Esophagus squamous epithelium (tissue), 5 donors: ENCODE results near the gene MAD1L1. TPM values are rescaled to one million over a fixed set of nuclear protein-coding genes. Genes with fewer than 3 reads are reported as not detected.

Experiments
- DNase-seq: peaks from one replicate; lab custom pipeline; 2025; lab: John Stamatoyannopoulos, UW
- H3K27ac ChIP-seq, 4 donors: fragments of 200-600 bp; sonication (generic); one replicate each; pipeline ENCODE4 v1.5.1; 2016 to 2019; ENCODE audit warnings: mild to moderate bottlenecking in 1 of 4
- H3K27me3 ChIP-seq, 4 donors: fragments of 200-600 bp; sonication (generic); 1 replicate in 3 of 4; 2 replicates in 1 of 4; pipeline versions ENCODE4 v1.5.1 to v1.6.0; 2017 to 2021; ENCODE audit warnings: antibody characterized with exemption in 1 of 4
- H3K36me3 ChIP-seq, 3 donors: fragments of 200-600 bp; sonication (generic); one replicate each; pipeline ENCODE4 v1.5.1; 2016 to 2019
- H3K4me1 ChIP-seq, 3 donors: fragments of 200-600 bp; sonication (generic); one replicate each; pipeline ENCODE4 v1.5.1; 2017 to 2019
- H3K4me3 ChIP-seq, 4 donors: fragments of 200-600 bp; sonication (generic); 1 replicate in 3 of 4; 2 replicates in 1 of 4; pipeline ENCODE4 v1.5.1; 2016 to 2019; ENCODE audit warnings: mild to moderate bottlenecking in 2 of 4, moderate library complexity in 1 of 4
- H3K9me3 ChIP-seq, 3 donors: fragments of 200-600 bp; sonication (generic); one replicate each; pipeline ENCODE4 v1.5.1; 2016 to 2019
- CTCF ChIP-seq, 6 experiments: fragments of 450-650 bp in 4 of 6; fragments of 200-600 bp in 2 of 6; sonication (generic) in 2 of 6; IDR thresholded peaks; one replicate each; pipeline ENCODE4 v1.5.1; 2016 to 2019; ENCODE audit warnings: antibody characterized with exemption in 6 of 6, mild to moderate bottlenecking in 4 of 6, moderate library complexity in 4 of 6
- POLR2A ChIP-seq, 4 donors: fragments of 450-650 bp; IDR thresholded peaks; one replicate each; pipeline ENCODE4 v1.6.1; 2017; ENCODE audit warnings: antibody characterized with exemption in 4 of 4, mild to moderate bottlenecking in 4 of 4, moderate library complexity in 3 of 4
- WGBS, 2 donors: methylation state at CpG; one replicate each; pipeline ENCODE4 v1.1.5; 2018; 5-methylcytosine and 5-hydroxymethylcytosine counted together
- intact Hi-C: fragments of 100-400 bp; cut with DNase I; formaldehyde crosslinking; loops from one replicate; pipeline ENCODE4 v1.15.0; 2022
- total RNA-seq, 4 donors: library from RNA; depleted of rRNA; stranded (reverse); fragments of >200 nt; gene quantifications; one replicate each; pipeline ENCODE4 v1.1.0, GENCODE V29; 2016
- donor health status: DM: yes; HTN: yes; CAD: no.

The MAD1L1 gene
- total RNA-seq, 4 donors from 2014 or later, result 16.6 to 40.4 (median 30.2) TPM

- intact Hi-C loops, result no loop called here
- no peaks in the 10 kb centered on the region for H3K27me3 ChIP-seq
- no peak overlapping the region for H3K27ac ChIP-seq
- 84 to 86% methylated on average over 7 to 12 of the region's 12 CpGs for WGBS, 2 donors
- peaks cover 0 to 3% (median 0%) of the 10 kb centered on the region in 3 donors for H3K4me1 ChIP-seq
- H3K9me3 ChIP-seq, result no peaks in the 10 kb centered on the region
- H3K4me3 ChIP-seq, result no peak overlapping the region
- TF ChIP-seq CTCF (IDR thresholded peaks at IDR 0.05) (no peak), POLR2A (IDR thresholded peaks at IDR 0.05) (no peak)
- DNase-seq, result no peak
- H3K36me3 ChIP-seq, result no peaks in the 10 kb centered on the region
These were observed 307.4 kb downstream of the MAD1L1 start for GRCh38 chr7:1925349-1925748.

- 76 to 84% methylated on average over 10 of the region's 10 CpGs for WGBS, 2 donors
- DNase-seq, result no peak
- H3K36me3 ChIP-seq, result no peaks in the 10 kb centered on the region
- no peaks in the 10 kb centered on the region for H3K27me3 ChIP-seq
- H3K4me1 ChIP-seq, result peaks cover 0 to 13% (median 2%) of the 10 kb centered on the region in 3 donors
- H3K9me3 ChIP-seq, result no peaks in the 10 kb centered on the region
- TF ChIP-seq POLR2A (IDR thresholded peaks at IDR 0.05) (no peak), CTCF (IDR thresholded peaks at IDR 0.05) (no peak)
- intact Hi-C loops, result no loop called here
- no peak overlapping the region for H3K27ac ChIP-seq
- no peak overlapping the region for H3K4me3 ChIP-seq
These were observed 308.4 kb downstream of the MAD1L1 start for GRCh38 chr7:1924258-1924817.

GRCh38 chr7:1923409-1924257 is 309.1 kb downstream of the MAD1L1 start:
- no peaks in the 10 kb centered on the region for H3K9me3 ChIP-seq
- no peaks in the 10 kb centered on the region for H3K36me3 ChIP-seq
- H3K27ac ChIP-seq, result no peak overlapping the region
- intact Hi-C loops, result no loop called here
- H3K27me3 ChIP-seq, result no peaks in the 10 kb centered on the region
- H3K4me1 ChIP-seq, result peaks cover 0 to 15% (median 5%) of the 10 kb centered on the region in 3 donors
- H3K4me3 ChIP-seq, result no peak overlapping the region
- no peak for DNase-seq
- 97% methylated on average over 9 to 10 of the region's 30 CpGs for WGBS, 2 donors
- TF ChIP-seq POLR2A (IDR thresholded peaks at IDR 0.05) (no peak), CTCF (IDR thresholded peaks at IDR 0.05) (no peak)

GRCh38 chr7:1922870-1923236 is 309.9 kb downstream of the MAD1L1 start:
- no peak overlapping the region for H3K4me3 ChIP-seq
- WGBS, 2 donors, result 91 to 93% methylated on average over 7 of the region's 7 CpGs
- DNase-seq, result no peak

More at GRCh38 chr7:1922870-1923236, 309.9 kb downstream of the MAD1L1 start:
- Histone ChIP-seq H3K27me3 (no peaks in the 10 kb centered on the region), H3K4me1 (peaks cover 0 to 17% (median 5%) of the 10 kb centered on the region in 3 donors), H3K9me3 (no peaks in the 10 kb centered on the region), H3K36me3 (no peaks in the 10 kb centered on the region), H3K27ac (no peak overlapping the region)
- intact Hi-C loops, result no loop called here
- TF ChIP-seq POLR2A (IDR thresholded peaks at IDR 0.05) (no peak), CTCF (IDR thresholded peaks at IDR 0.05) (no peak)
